Liver (tissue), 3 donors: ENCODE data around the gene TUBA1A.

ENCODE experiments used
- EGR1 ChIP-seq, 2 donors: IDR thresholded peaks; 2 replicates each; pipeline ENCODE4 v1.6.1; 2016 to 2018; ENCODE audit warnings: antibody characterized with exemption in 2 of 2, low read depth in 2 of 2
- FOXA1 ChIP-seq: IDR thresholded peaks from 2 replicates; pipeline ENCODE4 v1.6.1; 2016; ENCODE audit warnings: antibody characterized with exemption
- GABPA ChIP-seq, 2 donors: IDR thresholded peaks in 1 of 2; conservative IDR thresholded peaks in 1 of 2; 2 replicates each; pipeline ENCODE4 v1.6.1; 2016; ENCODE audit warnings: antibody characterized with exemption in 2 of 2, mild to moderate bottlenecking in 1 of 2, moderate library complexity in 1 of 2
- HNF4A ChIP-seq, 2 donors: conservative IDR thresholded peaks; 2 replicates each; pipeline ENCODE4 v1.6.1; 2016; ENCODE audit warnings: antibody characterized with exemption in 2 of 2, mild to moderate bottlenecking in 2 of 2
- JUND ChIP-seq, 2 donors: IDR thresholded peaks; 2 replicates each; pipeline ENCODE4 v1.6.1; 2016; ENCODE audit warnings: antibody characterized with exemption in 2 of 2
- RAD21 ChIP-seq, 2 donors: IDR thresholded peaks; 2 replicates each; pipeline ENCODE4 v1.6.1; 2016; ENCODE audit warnings: antibody characterized with exemption in 2 of 2, mild to moderate bottlenecking in 2 of 2
- SP1 ChIP-seq: IDR thresholded peaks from 2 replicates; pipeline ENCODE4 v1.6.1; 2018; ENCODE audit warnings: antibody characterized with exemption, mild to moderate bottlenecking
- YY1 ChIP-seq: IDR thresholded peaks from 2 replicates; pipeline ENCODE4 v1.6.1; 2016; ENCODE audit warnings: antibody characterized with exemption, mild to moderate bottlenecking
- TF ChIP-seq, protein P1 (sequence below): fragments of 150-350 bp; IDR thresholded peaks from 2 replicates; pipeline ENCODE4 v1.5.1; 2017; ENCODE audit warnings: improper control_type of control experiment, low read depth, low read length; ENCODE audit not compliant: missing input control
- TF ChIP-seq, protein P2 (sequence below): IDR thresholded peaks from 2 replicates; pipeline ENCODE4 v1.6.1; 2016; ENCODE audit warnings: antibody characterized with exemption
- TF ChIP-seq, protein P3 (sequence below): IDR thresholded peaks from 2 replicates; pipeline ENCODE4 v1.6.1; 2016; ENCODE audit warnings: antibody characterized with exemption
- TF ChIP-seq, protein P4 (sequence below): IDR thresholded peaks from 2 replicates; pipeline ENCODE4 v1.6.1; 2016; ENCODE audit warnings: antibody characterized with exemption, mild to moderate bottlenecking
- TF ChIP-seq, protein P5 (sequence below): IDR thresholded peaks from 2 replicates; pipeline ENCODE4 v1.6.1; 2016; ENCODE audit warnings: antibody characterized with exemption
- donor health status: healthy.
- donor health status: healthy.

DNA sequence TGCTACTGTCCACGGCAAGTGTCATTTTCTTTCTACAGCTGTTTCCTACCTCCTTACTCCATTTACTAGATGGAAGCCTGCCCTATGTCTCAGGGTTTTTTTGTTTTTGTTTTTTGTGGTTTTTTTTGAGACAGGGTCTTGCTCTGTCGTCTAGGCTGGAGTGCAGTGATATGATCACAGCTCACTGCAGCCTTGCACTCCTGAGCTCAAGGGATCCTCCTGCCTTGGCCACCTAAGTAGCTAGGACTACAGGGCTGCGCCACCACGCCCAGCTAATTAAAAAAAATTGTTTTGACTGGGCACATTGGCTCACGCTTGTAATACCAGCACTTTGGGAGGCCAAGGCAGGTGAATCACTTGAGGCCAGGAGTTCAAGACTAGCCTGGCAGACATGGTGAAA, 14.7 kb downstream of the TUBA1A start:
- TF ChIP-seq, protein P1, sequence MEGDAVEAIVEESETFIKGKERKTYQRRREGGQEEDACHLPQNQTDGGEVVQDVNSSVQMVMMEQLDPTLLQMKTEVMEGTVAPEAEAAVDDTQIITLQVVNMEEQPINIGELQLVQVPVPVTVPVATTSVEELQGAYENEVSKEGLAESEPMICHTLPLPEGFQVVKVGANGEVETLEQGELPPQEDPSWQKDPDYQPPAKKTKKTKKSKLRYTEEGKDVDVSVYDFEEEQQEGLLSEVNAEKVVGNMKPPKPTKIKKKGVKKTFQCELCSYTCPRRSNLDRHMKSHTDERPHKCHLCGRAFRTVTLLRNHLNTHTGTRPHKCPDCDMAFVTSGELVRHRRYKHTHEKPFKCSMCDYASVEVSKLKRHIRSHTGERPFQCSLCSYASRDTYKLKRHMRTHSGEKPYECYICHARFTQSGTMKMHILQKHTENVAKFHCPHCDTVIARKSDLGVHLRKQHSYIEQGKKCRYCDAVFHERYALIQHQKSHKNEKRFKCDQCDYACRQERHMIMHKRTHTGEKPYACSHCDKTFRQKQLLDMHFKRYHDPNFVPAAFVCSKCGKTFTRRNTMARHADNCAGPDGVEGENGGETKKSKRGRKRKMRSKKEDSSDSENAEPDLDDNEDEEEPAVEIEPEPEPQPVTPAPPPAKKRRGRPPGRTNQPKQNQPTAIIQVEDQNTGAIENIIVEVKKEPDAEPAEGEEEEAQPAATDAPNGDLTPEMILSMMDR = no peak
- TF ChIP-seq JUND (IDR thresholded peaks at IDR 0.05) (no peak), EGR1 (IDR thresholded peaks at IDR 0.05; ENCODE audit: low read depth in 2 of 2) (no peak), SP1 (no peak), HNF4A (conservative IDR thresholded peaks at IDR 0.05) (no peak), YY1 (no peak), RAD21 (IDR thresholded peaks at IDR 0.05) (no peak), GABPA (IDR thresholded peaks at IDR 0.05 in 1 of 2, conservative IDR thresholded peaks at IDR 0.05 in 1 of 2) (no peak), FOXA1 (no peak)
- TF ChIP-seq, protein P2, sequence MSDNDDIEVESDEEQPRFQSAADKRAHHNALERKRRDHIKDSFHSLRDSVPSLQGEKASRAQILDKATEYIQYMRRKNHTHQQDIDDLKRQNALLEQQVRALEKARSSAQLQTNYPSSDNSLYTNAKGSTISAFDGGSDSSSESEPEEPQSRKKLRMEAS = no peak
- TF ChIP-seq, protein P3, sequence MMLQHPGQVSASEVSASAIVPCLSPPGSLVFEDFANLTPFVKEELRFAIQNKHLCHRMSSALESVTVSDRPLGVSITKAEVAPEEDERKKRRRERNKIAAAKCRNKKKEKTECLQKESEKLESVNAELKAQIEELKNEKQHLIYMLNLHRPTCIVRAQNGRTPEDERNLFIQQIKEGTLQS = no peak
- TF ChIP-seq, protein P4, sequence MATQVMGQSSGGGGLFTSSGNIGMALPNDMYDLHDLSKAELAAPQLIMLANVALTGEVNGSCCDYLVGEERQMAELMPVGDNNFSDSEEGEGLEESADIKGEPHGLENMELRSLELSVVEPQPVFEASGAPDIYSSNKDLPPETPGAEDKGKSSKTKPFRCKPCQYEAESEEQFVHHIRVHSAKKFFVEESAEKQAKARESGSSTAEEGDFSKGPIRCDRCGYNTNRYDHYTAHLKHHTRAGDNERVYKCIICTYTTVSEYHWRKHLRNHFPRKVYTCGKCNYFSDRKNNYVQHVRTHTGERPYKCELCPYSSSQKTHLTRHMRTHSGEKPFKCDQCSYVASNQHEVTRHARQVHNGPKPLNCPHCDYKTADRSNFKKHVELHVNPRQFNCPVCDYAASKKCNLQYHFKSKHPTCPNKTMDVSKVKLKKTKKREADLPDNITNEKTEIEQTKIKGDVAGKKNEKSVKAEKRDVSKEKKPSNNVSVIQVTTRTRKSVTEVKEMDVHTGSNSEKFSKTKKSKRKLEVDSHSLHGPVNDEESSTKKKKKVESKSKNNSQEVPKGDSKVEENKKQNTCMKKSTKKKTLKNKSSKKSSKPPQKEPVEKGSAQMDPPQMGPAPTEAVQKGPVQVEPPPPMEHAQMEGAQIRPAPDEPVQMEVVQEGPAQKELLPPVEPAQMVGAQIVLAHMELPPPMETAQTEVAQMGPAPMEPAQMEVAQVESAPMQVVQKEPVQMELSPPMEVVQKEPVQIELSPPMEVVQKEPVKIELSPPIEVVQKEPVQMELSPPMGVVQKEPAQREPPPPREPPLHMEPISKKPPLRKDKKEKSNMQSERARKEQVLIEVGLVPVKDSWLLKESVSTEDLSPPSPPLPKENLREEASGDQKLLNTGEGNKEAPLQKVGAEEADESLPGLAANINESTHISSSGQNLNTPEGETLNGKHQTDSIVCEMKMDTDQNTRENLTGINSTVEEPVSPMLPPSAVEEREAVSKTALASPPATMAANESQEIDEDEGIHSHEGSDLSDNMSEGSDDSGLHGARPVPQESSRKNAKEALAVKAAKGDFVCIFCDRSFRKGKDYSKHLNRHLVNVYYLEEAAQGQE = no peak
- TF ChIP-seq, protein P5, sequence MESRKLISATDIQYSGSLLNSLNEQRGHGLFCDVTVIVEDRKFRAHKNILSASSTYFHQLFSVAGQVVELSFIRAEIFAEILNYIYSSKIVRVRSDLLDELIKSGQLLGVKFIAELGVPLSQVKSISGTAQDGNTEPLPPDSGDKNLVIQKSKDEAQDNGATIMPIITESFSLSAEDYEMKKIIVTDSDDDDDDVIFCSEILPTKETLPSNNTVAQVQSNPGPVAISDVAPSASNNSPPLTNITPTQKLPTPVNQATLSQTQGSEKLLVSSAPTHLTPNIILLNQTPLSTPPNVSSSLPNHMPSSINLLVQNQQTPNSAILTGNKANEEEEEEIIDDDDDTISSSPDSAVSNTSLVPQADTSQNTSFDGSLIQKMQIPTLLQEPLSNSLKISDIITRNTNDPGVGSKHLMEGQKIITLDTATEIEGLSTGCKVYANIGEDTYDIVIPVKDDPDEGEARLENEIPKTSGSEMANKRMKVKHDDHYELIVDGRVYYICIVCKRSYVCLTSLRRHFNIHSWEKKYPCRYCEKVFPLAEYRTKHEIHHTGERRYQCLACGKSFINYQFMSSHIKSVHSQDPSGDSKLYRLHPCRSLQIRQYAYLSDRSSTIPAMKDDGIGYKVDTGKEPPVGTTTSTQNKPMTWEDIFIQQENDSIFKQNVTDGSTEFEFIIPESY = no peak
